Thyroid gland (tissue), 4 donors: ENCODE measurements around the gene SPATA20.

Source experiments
- POLR2A ChIP-seq, 2 donors: fragments of 450-650 bp; IDR thresholded peaks; one replicate each; pipeline ENCODE4 v1.6.1; 2017; ENCODE audit warnings: antibody characterized with exemption in 2 of 2, mild to moderate bottlenecking in 2 of 2, moderate library complexity in 1 of 2
- TF ChIP-seq, protein P1 (sequence below), 6 experiments: fragments of 200-600 bp in 3 of 6; fragments of 450-650 bp in 3 of 6; sonication (generic) in 3 of 6; IDR thresholded peaks; one replicate each; pipeline ENCODE4 v1.5.1; 2016 to 2019; ENCODE audit warnings: antibody characterized with exemption in 6 of 6, mild to moderate bottlenecking in 2 of 6, inconsistent platforms in 1 of 6, moderate library complexity in 1 of 6

DNA sequence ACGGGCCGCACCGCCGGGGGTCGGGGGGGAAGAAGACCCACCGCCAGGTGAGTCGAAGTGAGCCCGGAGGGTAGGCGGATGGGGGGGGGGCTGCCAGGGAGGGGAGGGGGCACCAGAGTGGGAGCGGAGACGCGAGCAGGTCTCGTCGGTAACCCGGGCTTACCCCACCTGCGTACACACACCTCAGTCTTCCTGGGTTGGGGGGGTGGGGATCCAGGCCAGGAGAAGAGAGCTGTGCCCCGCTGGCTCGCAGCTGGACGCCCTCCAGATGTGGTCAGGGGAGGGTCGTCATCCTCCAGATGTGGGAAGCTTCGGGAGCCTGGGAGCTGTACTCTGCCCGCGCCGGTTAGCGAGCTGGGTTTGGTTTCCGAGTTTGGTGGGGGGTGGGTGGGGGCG is 14.8 kb downstream of the SPATA20 start:
- TF ChIP-seq, protein P1, sequence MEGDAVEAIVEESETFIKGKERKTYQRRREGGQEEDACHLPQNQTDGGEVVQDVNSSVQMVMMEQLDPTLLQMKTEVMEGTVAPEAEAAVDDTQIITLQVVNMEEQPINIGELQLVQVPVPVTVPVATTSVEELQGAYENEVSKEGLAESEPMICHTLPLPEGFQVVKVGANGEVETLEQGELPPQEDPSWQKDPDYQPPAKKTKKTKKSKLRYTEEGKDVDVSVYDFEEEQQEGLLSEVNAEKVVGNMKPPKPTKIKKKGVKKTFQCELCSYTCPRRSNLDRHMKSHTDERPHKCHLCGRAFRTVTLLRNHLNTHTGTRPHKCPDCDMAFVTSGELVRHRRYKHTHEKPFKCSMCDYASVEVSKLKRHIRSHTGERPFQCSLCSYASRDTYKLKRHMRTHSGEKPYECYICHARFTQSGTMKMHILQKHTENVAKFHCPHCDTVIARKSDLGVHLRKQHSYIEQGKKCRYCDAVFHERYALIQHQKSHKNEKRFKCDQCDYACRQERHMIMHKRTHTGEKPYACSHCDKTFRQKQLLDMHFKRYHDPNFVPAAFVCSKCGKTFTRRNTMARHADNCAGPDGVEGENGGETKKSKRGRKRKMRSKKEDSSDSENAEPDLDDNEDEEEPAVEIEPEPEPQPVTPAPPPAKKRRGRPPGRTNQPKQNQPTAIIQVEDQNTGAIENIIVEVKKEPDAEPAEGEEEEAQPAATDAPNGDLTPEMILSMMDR (IDR thresholded peaks at IDR 0.05): no peak
- no peak for TF ChIP-seq POLR2A (IDR thresholded peaks at IDR 0.05)
